Measurements from ENCODE around the gene GALNT10.

DNA sequence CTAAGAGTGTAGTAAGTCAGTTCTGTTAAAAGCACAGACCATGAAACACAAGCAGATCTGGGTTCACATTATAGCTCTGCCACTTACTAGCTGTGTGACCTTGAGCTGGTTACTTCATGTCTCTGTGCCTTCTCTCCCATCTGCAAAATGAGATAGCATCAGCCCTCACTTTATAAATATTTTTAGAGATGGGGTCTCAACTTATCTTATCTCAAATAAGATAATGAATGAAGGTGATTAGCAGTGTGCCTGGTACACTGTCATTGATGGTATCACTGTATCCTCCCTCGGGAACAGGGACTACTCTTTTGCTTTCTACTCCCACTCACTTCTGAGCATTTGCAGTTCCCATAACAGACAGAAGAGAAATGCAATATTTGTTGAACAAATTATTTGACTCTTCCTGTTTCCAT, 52.4 kb downstream of the GALNT10 start:
- TF ChIP-seq YY1 (IDR thresholded peaks at IDR 0.05; ENCODE audit: insufficient read depth, insufficient read length), result no peak
- no peak for TF ChIP-seq SUZ12 (IDR thresholded peaks at IDR 0.05; ENCODE audit: extremely low read depth, insufficient read depth, insufficient read length)

Data from NT2/D1 (cell line).